GM23338 (cell line): ENCODE results near the gene DPY19L1. TPM values are rescaled to one million over a fixed set of nuclear protein-coding genes. Genes with fewer than 3 reads are reported as not detected.
A peak's percentile ranks its signal among the peaks of the same experiment; 100 is the strongest.
"Not testable (repeated sequence)": the region's sequence is repeated elsewhere in the genome, so short reads cannot be mapped to it uniquely, and the experiment has no call there.

ENCODE experiments used
- ATAC-seq: fragments of 200-7000 bp; cut with Tn5 transposase; 3 replicates; pipeline ENCODE4 v1.9.1; 2020
- DNase-seq: peaks from one replicate; pipeline ENCODE4 v3.0.0-alpha.2; 2015; ENCODE audit warnings: low spot score
- H2AFZ ChIP-seq: fragments of 200-600 bp; sonication (generic); 2 replicates; pipeline ENCODE4 v1.8.0; 2016; ENCODE audit warnings: antibody characterized with exemption, mild to moderate bottlenecking, moderate library complexity
- H3F3A ChIP-seq: fragments of 200-600 bp; sonication (generic); replicated peaks from 2 replicates; pipeline ENCODE4 v1.8.0; 2017; ENCODE audit warnings: antibody characterized with exemption, mixed run types, low read depth
- H3K27ac ChIP-seq: fragments of 200-600 bp; sonication (generic); 2 replicates; pipeline ENCODE4 v1.6.1; 2016; ENCODE audit warnings: low read depth
- H3K27me3 ChIP-seq: fragments of 200-600 bp; sonication (generic); 2 replicates; pipeline ENCODE4 v1.8.0; 2016; ENCODE audit warnings: mild to moderate bottlenecking, mixed run types, moderate library complexity; ENCODE audit not compliant: insufficient read depth
- H3K36me3 ChIP-seq: fragments of 200-600 bp; sonication (generic); 2 replicates; pipeline ENCODE4 v1.8.0; 2016; ENCODE audit warnings: mild to moderate bottlenecking; ENCODE audit not compliant: insufficient read depth
- H3K4me1 ChIP-seq: fragments of 200-600 bp; sonication (generic); 2 replicates; pipeline ENCODE4 v1.8.0; 2016; ENCODE audit warnings: mild to moderate bottlenecking, moderate library complexity; ENCODE audit not compliant: insufficient read depth
- H3K4me2 ChIP-seq: fragments of 200-600 bp; sonication (generic); 2 replicates; pipeline ENCODE4 v1.7.1; 2017; ENCODE audit warnings: mixed run types
- H3K4me3 ChIP-seq: fragments of 200-600 bp; sonication (generic); 2 replicates; pipeline ENCODE4 v1.6.1; 2016; ENCODE audit warnings: mixed run types
- H3K79me2 ChIP-seq: fragments of 200-600 bp; sonication (generic); replicated peaks from 2 replicates; pipeline ENCODE4 v1.8.0; 2017; ENCODE audit warnings: mild to moderate bottlenecking; ENCODE audit not compliant: insufficient read depth
- H3K9me2 ChIP-seq: fragments of 200-600 bp; sonication (generic); 2 replicates; pipeline ENCODE4 v1.8.0; 2017; ENCODE audit not compliant: insufficient read depth
- H4K20me1 ChIP-seq: fragments of 200-600 bp; sonication (generic); replicated peaks from 2 replicates; pipeline ENCODE4 v1.8.0; 2017; ENCODE audit warnings: mild to moderate bottlenecking; ENCODE audit not compliant: insufficient read depth
- H3K27ac Mint-ChIP-seq: 2 replicates; pipeline ENCODE4 v1.8.0; 2020; ENCODE audit warnings: inconsistent platforms, mild to moderate bottlenecking, moderate library complexity, mixed read lengths
- H3K27me3 Mint-ChIP-seq: 3 replicates; pipeline ENCODE4 v1.8.0; 2022; ENCODE audit warnings: low read depth, mild to moderate bottlenecking, moderate library complexity, mixed read lengths, inconsistent platforms; ENCODE audit not compliant: insufficient read depth, poor library complexity
- H3K36me3 Mint-ChIP-seq: 3 replicates; pipeline ENCODE4 v1.8.0; 2021; ENCODE audit warnings: low read depth, mild to moderate bottlenecking, inconsistent platforms, moderate library complexity, mixed read lengths
- H3K4me1 Mint-ChIP-seq: 3 replicates; pipeline ENCODE4 v1.8.0; 2020; ENCODE audit warnings: mild to moderate bottlenecking, inconsistent platforms, mixed read lengths
- H3K4me3 Mint-ChIP-seq: 3 replicates; pipeline ENCODE4 v1.8.0; 2021; ENCODE audit warnings: moderate library complexity, mild to moderate bottlenecking, inconsistent platforms, mixed read lengths
- H3K9me3 Mint-ChIP-seq: 3 replicates; pipeline ENCODE4 v1.8.0; 2020; ENCODE audit warnings: moderate library complexity, mild to moderate bottlenecking, inconsistent platforms, mixed read lengths
- CREB1 ChIP-seq: fragments of 250-450 bp; sonication (Bioruptor Pico); IDR thresholded peaks from 2 replicates; pipeline ENCODE4 v1.5.0; 2020; ENCODE audit warnings: low read depth, mild to moderate bottlenecking, moderate library complexity
- EZH2phosphoT487 ChIP-seq: fragments of 200-600 bp; sonication (generic); IDR thresholded peaks from one replicate; pipeline ENCODE4 v1.8.1; 2018; ENCODE audit warnings: antibody characterized with exemption; ENCODE audit not compliant: unreplicated experiment
- JUNB ChIP-seq: IDR thresholded peaks from one replicate; pipeline ENCODE4 v1.6.1; 2016; ENCODE audit warnings: antibody characterized with exemption; ENCODE audit not compliant: unreplicated experiment
- POLR2AphosphoS5 ChIP-seq: IDR thresholded peaks from 2 replicates; pipeline ENCODE4 v1.6.1; 2016; ENCODE audit warnings: antibody characterized with exemption, low read depth
- STAT1 ChIP-seq: IDR thresholded peaks from one replicate; pipeline ENCODE4 v1.6.1; 2016; ENCODE audit warnings: antibody characterized with exemption; ENCODE audit not compliant: unreplicated experiment
- ZNF114 ChIP-seq: fragments of 250-450 bp; sonication (Bioruptor Pico); IDR thresholded peaks from 2 replicates; pipeline ENCODE4 v1.5.0; 2020; ENCODE audit warnings: mild to moderate bottlenecking, moderate library complexity
- ZNF462 ChIP-seq: fragments of 250-450 bp; sonication (Bioruptor Pico); IDR thresholded peaks from 2 replicates; pipeline ENCODE4 v1.5.0; 2020; ENCODE audit warnings: mild to moderate bottlenecking, moderate library complexity
- polyA plus RNA-seq: library from polyadenylated mRNA; unstranded; fragments of >200 nt; fragmentation: Nextera tagmentation; extraction: Ambion mirVana; gene quantifications from 2 replicates; pipeline ENCODE4 v1.2.1, GENCODE V29; 2016
- total RNA-seq: library from RNA; depleted of rRNA; stranded (reverse); fragments of >200 nt; shearing (Covaris generic); gene quantifications from 2 replicates; pipeline ENCODE4 v1.2.3, GENCODE V29; 2014
- TF ChIP-seq, protein P1 (sequence below): IDR thresholded peaks from 2 replicates; pipeline ENCODE4 v1.6.1; 2016; ENCODE audit warnings: antibody characterized with exemption
- TF ChIP-seq, protein P2 (sequence below), 2 experiments: fragments of 200-600 bp in 1 of 2; sonication (generic) in 1 of 2; conservative IDR thresholded peaks; 2 replicates each; pipeline versions ENCODE4 v1.5.1 to v1.6.1; 2016 to 2017; ENCODE audit warnings: antibody characterized with exemption in 2 of 2, low read depth in 2 of 2, mild to moderate bottlenecking in 2 of 2, moderate library complexity in 1 of 2

DPY19L1 gene
- total and polyA plus RNA-seq, 2 experiments from 2014 or later, result 4.4 to 20.2 TPM

- DNase-seq (no peak), ATAC-seq (no peak)
- no peaks in the 10 kb centered on the region for H3K79me2 ChIP-seq
- 0 out of 2 replicates have a peak, but pooled peaks cover 9% of the 10 kb centered on the region for H3K9me2 ChIP-seq
- H3K27ac ChIP-seq, result 0 out of 2 replicates have a peak overlapping the region, but pooled peaks have one; percentile 26
- H2AFZ ChIP-seq, result 0 out of 2 replicates have a peak overlapping the region, but pooled peaks have one; percentile 0
- Mint-ChIP-seq H3K4me1 (peaks cover 36% of the 10 kb centered on the region), H3K27ac (0 out of 2 replicates have a peak overlapping the region, but pooled peaks have one; percentile 24), H3K27me3 (peaks cover 7% of the 10 kb centered on the region), H3K4me3 (no peak overlapping the region), H3K9me3 (peaks cover 34% of the 10 kb centered on the region), H3K36me3 (peaks cover 18% of the 10 kb centered on the region)
- H3K4me2 ChIP-seq, result peak overlapping the region; percentile 35; the same call in 1 of the 2 replicates
- no peaks in the 10 kb centered on the region for H4K20me1 ChIP-seq
- peaks cover 8% of the 10 kb centered on the region; the same call in 1 of the 2 replicates for H3K36me3 ChIP-seq
- H3K4me3 ChIP-seq, result no peak overlapping the region
- no peaks in the 10 kb centered on the region for H3F3A ChIP-seq
- TF ChIP-seq ZNF114, result no peak
- TF ChIP-seq, protein P1, sequence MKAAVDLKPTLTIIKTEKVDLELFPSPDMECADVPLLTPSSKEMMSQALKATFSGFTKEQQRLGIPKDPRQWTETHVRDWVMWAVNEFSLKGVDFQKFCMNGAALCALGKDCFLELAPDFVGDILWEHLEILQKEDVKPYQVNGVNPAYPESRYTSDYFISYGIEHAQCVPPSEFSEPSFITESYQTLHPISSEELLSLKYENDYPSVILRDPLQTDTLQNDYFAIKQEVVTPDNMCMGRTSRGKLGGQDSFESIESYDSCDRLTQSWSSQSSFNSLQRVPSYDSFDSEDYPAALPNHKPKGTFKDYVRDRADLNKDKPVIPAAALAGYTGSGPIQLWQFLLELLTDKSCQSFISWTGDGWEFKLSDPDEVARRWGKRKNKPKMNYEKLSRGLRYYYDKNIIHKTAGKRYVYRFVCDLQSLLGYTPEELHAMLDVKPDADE, result no peak
- TF ChIP-seq, protein P2, sequence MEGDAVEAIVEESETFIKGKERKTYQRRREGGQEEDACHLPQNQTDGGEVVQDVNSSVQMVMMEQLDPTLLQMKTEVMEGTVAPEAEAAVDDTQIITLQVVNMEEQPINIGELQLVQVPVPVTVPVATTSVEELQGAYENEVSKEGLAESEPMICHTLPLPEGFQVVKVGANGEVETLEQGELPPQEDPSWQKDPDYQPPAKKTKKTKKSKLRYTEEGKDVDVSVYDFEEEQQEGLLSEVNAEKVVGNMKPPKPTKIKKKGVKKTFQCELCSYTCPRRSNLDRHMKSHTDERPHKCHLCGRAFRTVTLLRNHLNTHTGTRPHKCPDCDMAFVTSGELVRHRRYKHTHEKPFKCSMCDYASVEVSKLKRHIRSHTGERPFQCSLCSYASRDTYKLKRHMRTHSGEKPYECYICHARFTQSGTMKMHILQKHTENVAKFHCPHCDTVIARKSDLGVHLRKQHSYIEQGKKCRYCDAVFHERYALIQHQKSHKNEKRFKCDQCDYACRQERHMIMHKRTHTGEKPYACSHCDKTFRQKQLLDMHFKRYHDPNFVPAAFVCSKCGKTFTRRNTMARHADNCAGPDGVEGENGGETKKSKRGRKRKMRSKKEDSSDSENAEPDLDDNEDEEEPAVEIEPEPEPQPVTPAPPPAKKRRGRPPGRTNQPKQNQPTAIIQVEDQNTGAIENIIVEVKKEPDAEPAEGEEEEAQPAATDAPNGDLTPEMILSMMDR (conservative IDR thresholded peaks at IDR 0.05; ENCODE audit: low read depth in 2 of 2), result no peak
- no peak for TF ChIP-seq CREB1 (CRISPR knock-in tag)
- no peak for TF ChIP-seq JUNB
- no peak for TF ChIP-seq STAT1
- TF ChIP-seq ZNF462, result no peak
- no peak for TF ChIP-seq POLR2AphosphoS5
- no peak for TF ChIP-seq EZH2phosphoT487
- peaks cover 18% of the 10 kb centered on the region; the same call in 1 of the 2 replicates for H3K4me1 ChIP-seq
- H3K27me3 ChIP-seq, result no peaks in the 10 kb centered on the region
Observed at GRCh38 chr7:34879871-34880270, 157.4 kb downstream of the DPY19L1 start.

DNA sequence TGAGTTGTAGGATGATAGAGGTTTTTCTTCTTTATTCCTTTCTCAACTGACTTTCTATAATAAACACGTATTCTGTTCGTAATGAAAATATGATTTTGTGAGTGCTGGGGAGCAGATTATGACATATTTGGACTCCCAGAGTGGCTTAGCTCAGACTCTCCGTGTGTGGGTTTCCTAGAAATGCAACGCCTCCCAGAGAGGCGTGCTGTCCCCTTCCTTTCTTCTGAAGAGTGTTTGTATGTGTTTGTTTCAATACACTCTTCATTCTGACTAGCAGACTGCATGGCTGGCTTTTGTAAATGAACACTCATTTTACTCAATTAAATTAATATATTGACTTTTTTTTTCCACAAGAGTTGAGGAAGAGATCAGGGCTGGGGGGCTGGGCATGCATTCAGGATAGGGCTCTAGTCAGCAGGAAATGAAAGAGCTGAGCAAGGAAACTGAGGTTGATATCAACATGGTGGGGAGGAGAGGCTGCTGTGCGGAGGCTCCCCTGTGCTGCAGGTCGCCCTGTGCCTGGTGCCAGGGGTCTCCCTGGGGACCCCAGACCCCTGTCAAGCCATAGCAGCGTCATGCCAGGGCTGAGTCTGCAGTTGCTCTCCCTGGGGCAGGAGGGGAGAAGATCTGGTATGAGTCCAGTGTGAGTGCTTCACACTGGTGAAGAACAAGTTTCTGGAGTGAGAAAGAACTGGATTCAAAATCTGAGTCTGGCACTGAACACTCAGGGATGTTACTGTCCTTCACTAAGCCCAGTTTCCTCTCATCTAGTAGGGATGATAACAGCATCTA lies 158.1 kb downstream of the DPY19L1 start:
- not testable (repeated sequence) for ATAC-seq, H3K27me3 ChIP-seq, H3K4me2 ChIP-seq, DNase-seq, H3K4me3 ChIP-seq, H3K27ac Mint-ChIP-seq, H3K9me2 ChIP-seq, H3K27ac ChIP-seq, H3F3A ChIP-seq, H3K27me3 Mint-ChIP-seq, H3K4me3 Mint-ChIP-seq, H4K20me1 ChIP-seq, H3K79me2 ChIP-seq, H2AFZ ChIP-seq, H3K36me3 ChIP-seq
- H3K9me3 Mint-ChIP-seq, result peaks cover 29% of the 10 kb centered on the region
- peaks cover 18% of the 10 kb centered on the region for H3K36me3 Mint-ChIP-seq
- peaks cover 37% of the 10 kb centered on the region for H3K4me1 Mint-ChIP-seq
- peaks cover 18% of the 10 kb centered on the region; the same call in 1 of the 2 replicates for H3K4me1 ChIP-seq
